NCI-H446 (cell line): Measurements from ENCODE around the gene SPEF2.
"Not testable (repeated sequence)": the region's sequence is repeated elsewhere in the genome, so short reads cannot be mapped to it uniquely, and the experiment has no call there.

Experiments used
- DNase-seq, 2 experiments: peaks; one replicate each; lab custom pipeline; 2025; lab: John Stamatoyannopoulos, UW

The SPEF2 gene

DNA sequence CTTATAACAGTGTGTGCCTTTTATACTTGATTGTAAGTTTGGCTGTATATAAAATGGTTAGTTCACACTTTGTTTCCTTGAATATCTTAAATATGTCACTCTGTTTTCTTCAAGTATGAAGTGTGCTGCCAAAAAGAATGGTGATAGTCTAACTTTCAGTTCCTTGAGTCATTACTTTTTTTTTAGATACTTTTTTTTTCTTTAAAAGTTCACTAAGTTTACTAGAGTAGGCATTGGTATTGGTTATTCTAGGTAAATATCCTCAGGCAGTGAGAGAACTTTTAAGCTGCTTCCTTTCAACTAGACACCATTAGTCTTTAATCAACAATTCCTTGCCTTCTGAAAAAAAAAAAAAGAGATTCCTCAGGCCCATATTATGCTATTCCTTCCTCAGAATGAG is 41.9 kb downstream of the SPEF2 start:
- no peak for DNase-seq

DNA sequence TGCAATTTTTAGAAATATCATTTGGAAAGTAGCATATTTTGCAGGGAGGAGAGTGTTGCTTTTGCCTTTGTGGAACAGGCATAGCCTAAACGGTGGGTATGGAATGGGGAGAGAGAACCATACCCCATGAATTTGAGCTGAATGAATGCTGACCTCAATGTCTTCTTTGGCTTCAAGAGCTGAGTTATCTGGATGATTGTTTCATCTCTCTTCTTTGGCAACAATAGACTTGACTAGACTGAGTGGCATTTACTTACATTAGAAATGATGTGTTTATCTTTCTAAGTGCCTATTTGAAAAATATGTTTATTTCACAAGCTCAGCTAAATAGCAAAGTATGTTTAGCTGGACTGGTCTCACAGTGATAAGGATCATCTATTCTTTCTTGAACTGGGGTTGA is 42.8 kb downstream of the SPEF2 start:
- DNase-seq: no peak

DNA sequence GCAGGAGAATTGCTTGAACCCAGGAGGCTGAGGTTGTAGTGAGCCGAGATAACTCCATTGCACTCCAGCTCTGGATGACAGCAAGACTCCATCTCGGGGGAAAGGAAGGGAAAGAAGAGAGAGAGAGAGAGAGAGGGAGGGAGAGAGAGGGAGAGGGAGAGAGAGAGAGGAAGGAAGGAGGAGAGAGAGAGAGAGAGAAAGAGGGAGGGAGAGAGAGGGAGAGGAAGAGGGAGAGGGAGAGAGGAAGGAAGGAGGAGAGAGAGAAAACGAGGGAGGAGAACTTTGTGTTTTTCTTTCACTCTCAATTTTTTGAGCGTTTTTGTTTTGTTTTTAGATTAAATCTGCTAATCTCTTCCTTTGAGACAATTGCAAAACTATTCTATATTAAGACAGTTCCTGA is 46.9 kb downstream of the SPEF2 start:
- no peak for DNase-seq

DNA sequence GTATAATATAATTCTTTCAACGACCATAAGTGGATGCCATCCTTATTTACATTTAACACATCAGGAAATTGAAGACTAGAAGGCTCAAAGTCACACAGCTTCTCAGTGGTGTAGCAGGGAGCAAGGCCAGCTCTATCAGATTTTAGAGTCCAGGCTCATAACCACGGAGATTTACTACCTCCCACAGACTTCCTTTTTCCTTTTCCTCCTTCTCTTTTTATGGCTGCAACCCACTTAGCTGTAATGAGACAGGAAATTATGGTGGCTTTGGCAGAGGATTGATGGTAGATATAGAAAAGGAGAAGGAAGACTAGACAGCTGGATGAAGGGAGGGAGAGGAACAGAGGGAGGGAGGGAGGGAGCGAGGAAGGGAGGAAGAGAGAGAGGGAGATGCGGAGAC is 47.4 kb downstream of the SPEF2 start:
- DNase-seq: no peak

DNA sequence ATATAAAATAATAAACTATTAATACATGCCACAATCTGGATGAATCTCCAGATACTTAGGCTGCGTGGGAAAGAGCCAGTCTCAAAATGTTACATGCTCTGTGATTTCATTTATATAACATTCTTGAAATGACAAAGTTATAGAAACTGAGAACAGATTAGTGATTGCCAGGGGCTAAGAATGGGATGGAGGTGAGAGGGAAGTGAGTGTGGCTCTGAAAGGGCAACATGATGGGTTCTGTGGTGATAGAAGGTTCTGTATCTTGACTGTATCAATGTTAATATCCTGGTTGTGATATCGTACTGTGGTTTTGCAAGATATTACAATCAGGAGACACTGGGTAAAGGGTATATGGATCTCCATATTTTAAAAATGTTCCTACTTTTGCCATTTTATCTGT is 50.7 kb downstream of the SPEF2 start:
- no peak for DNase-seq

DNA sequence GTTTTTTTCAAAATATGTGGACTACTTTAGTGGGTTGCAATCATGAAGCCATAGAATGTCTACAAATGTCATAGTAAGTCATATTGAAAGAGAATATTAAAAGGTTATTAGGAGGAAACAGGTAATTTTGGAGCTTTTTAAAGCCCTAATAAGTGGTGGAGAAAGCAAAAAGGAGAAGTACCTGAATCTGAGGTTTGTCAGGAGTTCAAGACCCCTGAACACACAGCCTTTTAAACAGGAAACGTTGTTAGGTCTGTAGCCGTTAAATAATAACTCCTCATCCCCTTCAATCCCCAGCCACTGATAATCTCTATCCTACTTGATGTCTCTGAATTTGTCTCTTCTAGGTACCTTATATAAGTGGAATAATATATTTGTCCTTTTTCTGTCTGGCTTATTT is 51.1 kb downstream of the SPEF2 start:
- DNase-seq: no peak

DNA sequence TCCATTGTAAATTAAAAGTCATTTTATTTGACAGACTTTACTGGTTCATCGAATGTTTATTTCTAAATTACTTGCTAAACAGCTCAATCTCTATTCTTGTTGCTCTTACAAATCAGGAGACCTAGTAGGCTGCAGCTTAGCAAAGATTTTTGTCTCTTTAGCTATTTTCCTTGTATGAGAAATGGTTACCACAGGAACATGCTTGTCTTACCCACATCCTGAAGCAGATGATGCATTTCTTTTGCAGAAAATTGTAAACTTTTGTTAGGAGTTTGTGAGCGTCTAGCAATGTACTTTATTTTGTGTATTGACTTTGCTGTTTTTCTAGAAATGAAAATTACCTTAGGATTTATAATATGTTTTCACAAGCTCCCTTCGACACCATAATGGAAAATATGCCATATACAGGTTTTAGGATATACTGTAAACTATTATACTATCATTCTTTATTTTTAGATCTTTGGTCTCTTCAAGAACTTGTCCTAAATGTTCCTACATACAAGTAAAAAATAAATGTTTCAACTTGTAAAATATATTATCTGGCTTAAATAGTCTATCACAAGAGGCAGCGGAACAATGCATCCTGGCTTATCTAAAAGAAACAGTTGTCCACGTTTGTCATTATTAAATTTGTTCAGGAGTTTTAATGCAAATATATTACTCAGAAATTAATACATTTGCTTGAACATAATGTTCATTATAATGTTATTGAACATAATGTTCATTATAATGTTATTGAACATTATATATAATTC is 54.1 kb downstream of the SPEF2 start:
- no peak for DNase-seq

DNA sequence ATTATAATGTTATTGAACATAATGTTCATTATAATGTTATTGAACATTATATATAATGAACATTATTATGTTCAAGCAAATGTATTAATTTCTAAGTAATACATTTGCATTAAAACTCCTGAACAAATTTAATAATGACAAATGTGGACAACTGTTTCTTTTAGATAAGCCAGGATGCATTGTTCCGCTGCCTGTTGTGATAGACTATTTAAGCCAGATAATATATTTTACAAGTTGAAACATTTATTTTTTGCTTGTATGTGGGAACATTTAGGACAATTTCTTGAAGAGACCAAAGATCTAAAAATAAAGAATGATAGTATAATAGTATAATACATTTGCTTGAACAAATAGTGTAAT is 54.6 kb downstream of the SPEF2 start:
- DNase-seq: not testable (repeated sequence)

DNA sequence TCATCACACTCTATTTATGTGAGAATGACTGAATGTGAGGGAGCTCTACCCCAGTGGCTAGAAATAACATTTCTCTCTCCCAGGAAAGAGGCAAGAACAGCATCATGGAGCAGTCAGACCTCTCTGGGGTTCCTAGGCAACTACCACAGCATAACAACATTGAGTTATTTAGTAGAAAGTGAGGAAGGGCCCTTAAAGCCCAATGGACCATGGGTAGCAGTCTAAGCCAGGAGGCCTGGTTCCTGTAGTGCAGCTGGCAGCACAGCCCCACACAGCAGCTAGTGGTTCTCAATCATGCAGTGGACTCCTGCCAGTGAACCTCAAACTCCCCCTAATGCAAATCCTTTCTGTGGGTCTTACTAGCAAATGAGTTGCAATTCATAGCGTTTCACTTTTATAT is 55.3 kb downstream of the SPEF2 start:
- no peak for DNase-seq

DNA sequence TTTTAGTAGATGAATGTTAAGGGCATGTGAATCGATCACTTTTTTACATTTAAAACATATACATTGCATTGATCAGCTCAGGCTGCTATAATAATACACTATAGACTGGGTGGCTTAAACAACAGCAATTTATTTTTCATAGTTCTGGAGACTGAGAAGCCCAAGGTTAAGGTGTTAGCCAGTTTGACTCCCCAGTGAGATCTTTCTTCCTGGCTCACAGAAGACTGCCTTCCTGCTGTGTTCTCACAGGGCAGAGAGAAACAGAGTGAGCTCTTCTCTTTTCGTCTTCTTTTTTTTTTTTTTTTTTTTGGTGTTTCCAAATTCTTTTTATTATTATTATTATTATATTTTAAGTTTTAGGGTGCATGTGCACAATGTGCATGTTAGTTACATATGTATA is 56.4 kb downstream of the SPEF2 start:
- no peak for DNase-seq

DNA sequence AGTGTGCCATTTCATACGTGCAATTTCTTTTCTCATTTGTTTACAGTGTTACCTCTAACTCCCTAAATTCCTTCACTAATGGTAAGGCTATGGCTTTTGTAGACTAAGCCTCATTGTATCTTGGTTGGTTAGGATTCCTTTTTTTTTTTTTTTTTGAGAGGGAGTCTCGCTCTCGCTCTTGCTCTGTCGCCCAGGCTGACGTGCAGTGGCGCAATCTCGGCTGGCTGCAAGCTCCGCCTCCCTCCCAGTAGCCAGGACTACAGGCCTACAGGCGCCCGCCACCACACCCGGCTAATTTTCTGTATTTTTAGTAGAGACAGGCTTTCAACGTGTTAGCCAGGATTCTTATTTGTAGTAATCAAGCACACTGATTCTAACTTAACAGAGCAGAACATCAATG is 57.7 kb downstream of the SPEF2 start:
- DNase-seq: no peak

DNA sequence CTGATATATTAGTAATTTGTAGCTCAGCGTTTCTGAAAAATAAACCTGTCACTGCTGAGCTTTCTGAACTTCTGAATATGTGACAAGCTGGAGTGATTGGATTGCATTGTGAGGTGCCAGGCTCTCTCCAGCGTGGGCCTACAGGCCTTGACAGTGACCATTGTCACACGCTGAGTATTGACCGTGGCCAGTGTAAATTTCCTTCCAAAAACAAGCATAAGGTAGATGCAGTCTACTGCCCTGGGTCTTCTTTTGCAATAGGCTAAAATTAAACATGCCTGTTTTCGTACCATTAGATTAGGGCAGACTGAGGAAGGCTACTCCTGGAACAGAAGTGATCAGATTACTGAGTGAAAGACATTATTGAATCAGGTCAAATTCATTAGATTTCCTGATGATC is 60.2 kb downstream of the SPEF2 start:
- DNase-seq: no peak

DNA sequence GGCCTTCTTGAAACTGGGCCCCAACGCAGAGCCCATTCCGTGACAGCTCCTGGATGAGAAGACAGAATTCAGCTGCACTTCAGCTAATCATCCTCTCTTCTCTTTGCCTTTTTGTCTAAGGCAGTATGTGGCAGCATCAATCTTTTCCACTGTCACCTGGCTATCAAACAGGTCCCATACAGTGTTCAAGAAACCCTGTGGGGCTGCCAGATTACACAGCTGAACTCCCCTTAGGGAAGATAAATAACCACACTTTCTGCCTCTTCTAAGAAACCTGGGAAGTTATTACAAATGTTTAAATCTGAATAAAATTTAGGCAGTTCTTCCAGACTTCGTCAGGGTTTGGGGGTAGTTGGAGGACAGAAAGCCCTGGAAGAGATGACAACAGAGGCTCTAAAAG is 61.0 kb downstream of the SPEF2 start:
- no peak for DNase-seq

DNA sequence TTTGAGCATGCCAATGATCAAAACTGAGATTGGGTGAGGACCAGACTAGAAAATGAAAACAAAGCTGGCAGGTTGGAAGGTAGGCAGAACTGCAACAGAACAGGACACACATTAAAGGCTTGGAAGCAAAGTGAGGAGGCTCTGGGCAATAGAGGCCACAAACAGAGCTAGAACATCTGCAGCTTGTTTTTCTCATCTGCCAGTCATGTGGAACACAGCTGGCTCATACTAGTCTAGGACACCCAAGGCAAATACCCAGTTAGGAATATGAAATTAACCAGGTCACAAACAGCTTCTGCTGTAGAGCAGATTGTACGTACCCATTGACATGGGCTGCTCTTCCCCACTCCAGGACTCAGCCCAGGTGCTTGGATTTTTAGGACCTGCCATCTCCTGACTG is 61.7 kb downstream of the SPEF2 start:
- no peak for DNase-seq

DNA sequence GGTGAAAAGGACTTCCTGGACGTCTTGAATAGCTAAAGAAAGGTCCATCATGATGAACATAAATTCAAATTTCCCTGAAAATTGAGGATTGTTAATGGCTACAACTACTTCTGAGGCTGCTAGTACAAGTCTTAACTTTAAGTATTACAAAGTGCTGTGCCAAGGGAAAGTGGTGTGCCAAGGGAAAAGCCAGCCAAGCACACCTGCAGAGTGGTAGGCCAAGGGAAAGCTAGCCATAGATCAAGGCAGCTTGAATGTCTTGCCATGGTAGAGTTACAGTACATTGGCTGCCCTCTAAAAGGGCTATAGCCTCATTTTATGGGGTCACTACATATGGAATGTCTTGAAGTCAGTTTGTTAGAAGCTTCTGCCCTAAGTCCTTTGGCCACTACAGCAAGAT is 64.2 kb downstream of the SPEF2 start:
- DNase-seq: no peak

DNA sequence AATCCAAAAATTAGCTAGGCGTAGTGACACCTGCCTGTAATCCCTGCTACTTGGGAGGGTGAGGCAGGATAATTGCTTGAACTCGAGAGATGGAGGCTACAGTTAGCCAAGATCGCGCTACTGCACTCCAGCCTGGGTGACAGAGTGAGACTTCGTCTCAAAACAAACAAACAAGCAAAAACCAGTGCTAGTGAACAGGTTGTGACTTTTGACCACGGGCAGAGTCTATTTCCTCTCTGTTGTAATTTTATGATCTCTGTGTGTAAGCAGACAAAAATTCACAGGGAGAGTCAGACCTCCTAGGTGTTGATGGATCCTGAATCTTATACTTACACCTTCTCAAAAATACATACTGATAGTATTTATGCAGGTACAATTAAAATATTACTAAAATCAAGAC is 65.8 kb downstream of the SPEF2 start:
- DNase-seq: no peak

DNA sequence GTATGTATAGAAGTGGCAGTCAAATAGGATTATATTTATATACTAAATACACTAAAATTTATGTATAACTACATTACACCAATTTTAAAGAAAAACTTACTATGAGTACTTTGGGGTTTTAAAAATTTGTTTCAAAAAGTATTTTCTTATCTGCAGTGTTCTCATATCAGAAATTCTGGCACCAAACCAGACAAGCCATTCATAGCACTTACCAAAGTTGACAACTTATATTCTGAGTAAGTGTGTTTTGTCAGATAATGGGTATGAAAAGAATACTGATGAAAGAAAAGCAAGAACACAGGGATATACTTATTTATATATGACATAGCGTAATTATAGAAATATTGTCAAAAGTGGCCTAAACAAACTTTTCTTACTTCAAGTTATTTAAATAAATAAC is 67.5 kb downstream of the SPEF2 start:
- DNase-seq: no peak

DNA sequence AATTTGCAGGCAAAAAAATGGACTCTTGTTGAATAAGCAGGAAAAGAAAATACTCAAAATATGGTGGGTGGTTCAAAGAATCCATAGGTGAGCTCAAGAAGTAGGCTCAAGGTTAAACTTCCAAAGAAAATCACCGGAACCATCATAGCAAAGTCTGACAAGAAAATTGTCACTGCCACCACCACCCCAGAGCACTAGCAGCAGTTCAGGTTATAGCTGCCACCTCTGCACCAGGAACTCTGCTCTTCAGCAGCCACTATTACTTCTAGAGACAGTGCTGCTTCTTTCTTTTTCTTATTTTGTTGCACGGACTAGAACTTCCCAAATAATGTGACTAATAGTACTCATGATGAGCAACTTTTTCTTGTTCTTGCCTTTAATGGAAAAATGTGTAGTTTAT is 70.3 kb downstream of the SPEF2 start:
- no peak for DNase-seq

DNA sequence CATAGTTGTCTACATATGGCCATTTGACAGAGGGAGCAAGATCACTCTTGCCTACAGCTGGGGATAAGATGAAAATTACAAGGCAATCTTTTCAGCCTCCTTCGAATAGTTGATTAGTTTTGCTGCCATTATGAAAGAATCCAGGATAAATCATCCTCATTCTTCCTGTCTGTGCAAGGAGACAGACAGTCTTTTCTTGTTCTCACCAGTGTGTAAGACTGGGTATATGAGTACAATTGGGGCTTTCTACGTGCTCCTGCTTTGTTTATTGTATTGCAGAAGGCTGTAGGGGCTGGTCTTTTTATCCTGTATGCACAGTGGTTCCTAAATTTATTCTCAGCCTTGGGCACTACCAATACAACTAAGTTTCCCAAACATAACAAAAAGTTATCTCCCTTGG is 76.8 kb downstream of the SPEF2 start:
- DNase-seq: no peak

DNA sequence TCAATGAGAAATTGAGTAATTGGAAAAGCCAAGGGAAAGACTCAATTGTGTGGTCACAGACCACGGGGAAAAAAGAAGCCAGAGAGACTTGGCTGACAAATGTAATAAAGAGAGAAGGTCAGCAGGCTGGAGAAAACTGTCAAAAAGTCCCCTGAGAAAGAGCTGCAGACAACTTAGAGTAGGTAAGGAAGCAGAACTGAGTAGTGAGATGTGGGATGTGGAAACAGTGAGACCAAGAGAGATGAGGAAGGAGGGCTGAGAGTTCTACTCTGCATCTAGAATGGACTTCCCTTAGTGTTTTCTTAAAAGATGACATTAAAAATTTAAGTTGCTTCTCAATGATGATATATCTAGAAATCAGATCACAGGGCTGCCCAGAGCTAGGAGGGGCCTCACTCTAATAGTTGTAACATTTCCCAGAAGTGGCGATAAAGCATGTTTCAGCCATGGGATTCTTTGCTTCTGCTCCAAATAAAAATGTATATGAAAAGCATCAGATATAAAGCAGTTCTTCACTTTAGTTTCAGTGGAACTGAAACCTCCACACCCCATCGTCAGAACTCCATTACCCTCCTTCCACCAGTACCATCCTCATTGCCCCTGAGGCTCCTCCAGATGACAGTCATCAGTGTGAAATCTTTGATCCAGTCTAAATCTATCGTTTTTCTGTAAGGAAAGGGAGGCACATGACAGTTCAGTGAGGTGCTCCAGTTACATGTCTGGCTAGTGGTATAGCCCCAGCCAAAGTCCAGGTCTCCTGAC is 80.6 kb downstream of the SPEF2 start:
- no peak for DNase-seq

DNA sequence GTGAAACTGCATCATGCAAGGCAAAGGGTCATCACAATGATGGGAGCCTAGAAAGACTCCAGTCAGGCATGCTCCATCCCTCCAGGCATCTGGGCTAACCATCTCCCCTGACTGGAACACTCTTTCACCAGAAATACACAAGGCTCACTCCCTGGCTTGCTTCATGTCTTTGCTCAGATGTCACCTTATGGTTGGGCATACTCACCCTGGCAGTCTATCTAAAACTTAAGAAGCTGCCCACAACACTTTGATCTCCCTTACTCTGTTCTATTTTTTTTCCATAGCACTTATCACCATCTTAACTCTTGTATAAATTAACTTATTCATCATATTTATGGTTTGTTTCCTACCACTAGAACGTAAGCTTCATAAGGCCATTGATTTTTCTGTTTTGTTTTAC is 90.0 kb downstream of the SPEF2 start:
- DNase-seq: no peak

DNA sequence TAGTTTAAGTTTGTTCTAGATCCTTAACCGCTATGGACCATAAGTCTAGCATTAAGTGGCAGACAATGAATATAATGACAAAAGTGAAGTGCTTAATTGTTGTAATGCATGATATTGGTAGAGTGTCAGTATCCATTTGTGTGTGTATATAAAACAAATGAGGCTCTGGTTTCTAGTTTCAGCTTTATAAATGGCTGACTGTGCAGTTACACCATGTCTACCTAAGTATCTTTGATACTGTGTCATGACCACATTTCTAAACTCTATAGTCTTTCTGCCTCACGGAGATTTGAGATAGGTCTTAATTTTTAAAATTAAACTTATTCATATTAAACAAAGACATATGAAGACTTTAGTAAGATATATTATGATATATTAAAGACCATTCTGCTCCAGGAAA is 92.0 kb downstream of the SPEF2 start:
- DNase-seq: no peak

DNA sequence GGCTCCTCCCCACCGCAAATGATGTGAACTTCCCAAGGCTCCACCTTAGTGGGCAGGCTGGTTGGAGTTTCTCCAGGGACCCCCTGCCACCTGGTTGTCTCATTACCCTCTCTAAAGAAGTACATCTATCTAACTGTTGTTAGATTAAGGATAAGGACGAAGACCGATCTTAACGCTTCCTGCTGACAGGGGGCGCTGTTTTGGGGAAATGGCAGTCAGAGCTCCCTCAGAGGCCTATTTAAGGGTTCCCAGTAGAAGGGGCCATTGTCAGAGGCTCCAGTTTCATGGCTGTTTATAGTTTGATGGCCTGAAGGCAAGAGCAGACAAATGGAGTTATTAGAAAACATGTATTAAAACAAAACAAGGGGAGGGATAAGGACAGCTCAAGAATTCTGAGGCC is 100.1 kb downstream of the SPEF2 start:
- DNase-seq: no peak

DNA sequence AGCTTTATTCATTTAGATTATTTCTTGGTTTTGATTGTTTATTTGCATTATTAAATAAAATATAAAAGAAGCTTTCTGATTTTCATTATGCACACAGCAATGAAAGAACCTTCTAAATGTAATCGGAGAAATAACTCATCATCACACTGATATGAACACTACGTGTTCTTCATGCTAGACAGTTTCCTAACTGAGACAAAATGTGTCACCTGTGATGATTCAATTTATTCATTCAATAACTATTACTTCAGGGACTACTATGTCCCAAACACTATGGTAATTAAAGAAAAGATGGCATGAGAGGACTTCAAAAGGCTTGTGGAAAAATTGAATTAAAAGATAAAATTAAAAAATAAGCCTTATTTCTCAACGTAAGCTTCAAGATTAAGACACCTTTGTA is 118.1 kb downstream of the SPEF2 start:
- no peak for DNase-seq
